Body of pancreas (tissue), 4 donors: ENCODE results near the gene GNB5. TPM values are rescaled to one million over a fixed set of nuclear protein-coding genes. Genes with fewer than 3 reads are reported as not detected.

ENCODE experiments used
- ATAC-seq: fragments of 150-250 bp; one replicate; pipeline ENCODE4 v1.9.1; 2016
- DNase-seq, 4 donors: peaks; one replicate each; pipeline ENCODE4 v3.0.0-alpha.2; 2019
- H3K27ac ChIP-seq, 4 donors: fragments of 200-600 bp; sonication (generic); 1 replicate in 3 of 4; 2 replicates in 1 of 4; pipeline versions ENCODE4 v1.5.1 to v1.6.1; 2016 to 2019; ENCODE audit warnings: mild to moderate bottlenecking in 1 of 4, mixed read lengths in 1 of 4, moderate library complexity in 1 of 4
- H3K27me3 ChIP-seq, 2 donors: fragments of 200-600 bp; sonication (generic); one replicate each; pipeline ENCODE4 v1.6.0; 2016; ENCODE audit warnings: mild to moderate bottlenecking in 1 of 2
- H3K36me3 ChIP-seq, 2 donors: fragments of 200-600 bp; sonication (generic); replicated peaks in 1 of 2; 2 replicates each; pipeline ENCODE4 v1.5.1; 2016; ENCODE audit warnings: low read depth in 2 of 2; ENCODE audit not compliant: insufficient read depth in 1 of 2
- H3K4me1 ChIP-seq: fragments of 200-600 bp; sonication (generic); one replicate; pipeline ENCODE4 v1.6.0; 2016
- H3K4me3 ChIP-seq, 2 donors: fragments of 200-600 bp; sonication (generic); 1 replicate in 1 of 2; 2 replicates in 1 of 2; pipeline ENCODE4 v1.5.1; 2016 to 2019
- H3K9me3 ChIP-seq, 3 donors: fragments of 200-600 bp; sonication (generic); 1 replicate in 2 of 3; 2 replicates in 1 of 3; pipeline ENCODE4 v1.5.1; 2016
- CTCF ChIP-seq, 7 experiments: fragments of 450-650 bp in 4 of 7; fragments of 200-600 bp in 3 of 7; sonication (generic) in 3 of 7; IDR thresholded peaks; one replicate each; pipeline ENCODE4 v1.5.1; 2016 to 2019; ENCODE audit warnings: antibody characterized with exemption in 7 of 7
- POLR2A ChIP-seq, 3 donors: fragments of 450-650 bp; IDR thresholded peaks; one replicate each; pipeline ENCODE4 v1.6.1; 2016; ENCODE audit warnings: antibody characterized with exemption in 3 of 3, mild to moderate bottlenecking in 2 of 3
- WGBS, 2 donors: methylation state at CpG; one replicate each; pipeline ENCODE4 v1.1.5; 2017; 5-methylcytosine and 5-hydroxymethylcytosine counted together
- intact Hi-C: fragments of 100-400 bp; cut with DNase I; formaldehyde crosslinking; loops from one replicate; pipeline ENCODE4 v1.15.1; 2023
- small RNA-seq: library from RNA; depleted of rRNA; stranded (forward); fragments of <200 nt; gene quantifications from one replicate; pipeline ENCODE3, GENCODE V24; 2016
- total RNA-seq, 2 donors: library from RNA; depleted of rRNA; stranded (reverse); fragments of >200 nt; gene quantifications; one replicate each; pipeline ENCODE4 v1.1.0, GENCODE V29; 2016

GNB5 gene
- total RNA-seq, 2 donors from 2014 or later, result 15.8 to 25.2 TPM

GRCh38 chr15:52068004-52068615, 123.1 kb downstream of the GNB5 start:
- no peaks in the 10 kb centered on the region for H3K36me3 ChIP-seq
- peaks cover 18% of the 10 kb centered on the region for H3K4me1 ChIP-seq
- DNase-seq (no peak), ATAC-seq (no peak)
- TF ChIP-seq POLR2A (IDR thresholded peaks at IDR 0.05) (no peak), CTCF (IDR thresholded peaks at IDR 0.05) (no peak)
- no peak overlapping the region for H3K27ac ChIP-seq
- intact Hi-C loops, result no loop called here
- no peaks in the 10 kb centered on the region for H3K27me3 ChIP-seq
- WGBS, 2 donors, result 63 to 76% methylated on average over 2 of the region's 2 CpGs
- no peaks in the 10 kb centered on the region for H3K9me3 ChIP-seq
- H3K4me3 ChIP-seq, result no peak overlapping the region

GRCh38 chr15:52067545-52067926, 123.7 kb downstream of the GNB5 start:
- no peaks in the 10 kb centered on the region for H3K9me3 ChIP-seq
- H3K27ac ChIP-seq, result no peak overlapping the region
- no peak for TF ChIP-seq POLR2A (IDR thresholded peaks at IDR 0.05)
- TF ChIP-seq CTCF (IDR thresholded peaks at IDR 0.05), result no peak
- no peaks in the 10 kb centered on the region for H3K27me3 ChIP-seq
- no peaks in the 10 kb centered on the region for H3K36me3 ChIP-seq
- DNase-seq (no peak), ATAC-seq (no peak)
- no peak overlapping the region for H3K4me3 ChIP-seq
- intact Hi-C loops, result no loop called here
- peaks cover 18% of the 10 kb centered on the region for H3K4me1 ChIP-seq

GRCh38 chr15:52066842-52067544, 124.2 kb downstream of the GNB5 start:
- no peak overlapping the region for H3K27ac ChIP-seq

More at GRCh38 chr15:52066842-52067544, 124.2 kb downstream of the GNB5 start:
- H3K36me3 ChIP-seq, result peaks cover 0 to 2% of the 10 kb centered on the region in 2 donors
- ATAC-seq (no peak), DNase-seq (no peak)
- TF ChIP-seq CTCF (IDR thresholded peaks at IDR 0.05) (no peak), POLR2A (IDR thresholded peaks at IDR 0.05) (no peak)
- peaks cover 18% of the 10 kb centered on the region for H3K4me1 ChIP-seq
- intact Hi-C loops, result no loop called here
- no peaks in the 10 kb centered on the region for H3K27me3 ChIP-seq
- H3K4me3 ChIP-seq, result no peak overlapping the region
- H3K9me3 ChIP-seq, result no peaks in the 10 kb centered on the region
- WGBS, 2 donors, result 84 to 87% methylated on average over 3 of the region's 3 CpGs

Small RNAs within 50 kb of the gene (small RNA-seq; reads per million reads assigned to genes)
- gene RF00019, result not detected

Other genes with a start within 250 kb of the GNB5 start
- gene LEO1, start 219.6 kb downstream of the GNB5 start, total RNA-seq, result 1 to 10 TPM; 5.7 to 9.9 TPM
- 10 to 100 TPM in 1 of 2 donors, 1 to 10 TPM in 1; 7.3 to 25.4 TPM for gene MAPK6, start 172.2 kb downstream of the GNB5 start, total RNA-seq
- gene BCL2L10, start 78.6 kb downstream of the GNB5 start, total RNA-seq, result 1 to 10 TPM; 1.0 to 9.6 TPM
- 10 to 100 TPM; 34.8 to 76.8 TPM for gene MYO5C, start 104.4 kb upstream of the GNB5 start, total RNA-seq